H1 (cell line): ENCODE data around the gene RAB26. TPM values are rescaled to one million over a fixed set of nuclear protein-coding genes. Genes with fewer than 3 reads are reported as not detected.
A peak's percentile ranks its signal among the peaks of the same experiment; 100 is the strongest.
"Not testable (repeated sequence)": the region's sequence is repeated elsewhere in the genome, so short reads cannot be mapped to it uniquely, and the experiment has no call there.

ENCODE experiments used
- CTCF ChIA-PET: fragments of 300-600 bp; sonication (Branson Sonifier 250); formaldehyde crosslinking; loops from one replicate; lab custom pipeline; 2021; ENCODE audit not compliant: partially characterized antibody; lab: Charles Lee
- POLR2A ChIA-PET: fragments of 300-600 bp; sonication (Branson Sonifier 250); formaldehyde crosslinking; loops from one replicate; lab custom pipeline; 2021; ENCODE audit warnings: inconsistent platforms; ENCODE audit not compliant: partially characterized antibody; lab: Charles Lee
- DNase-seq, 2 experiments: peaks; one replicate each; pipeline versions ENCODE4 v3.0.0 to v3.0.0-alpha.2; 2010 to 2022; ENCODE audit warnings: low spot score in 2 of 2, low read depth in 1 of 2, mixed read lengths in 1 of 2
- FAIRE-seq: peaks from 2 replicates; lab custom pipeline; 2011; peaks lifted over from hg19 to GRCh38; lab: Jason Lieb, UNC
- H2AFZ ChIP-seq: 2 replicates; pipeline ENCODE4 v1.8.1; 2012; ENCODE audit warnings: low read length, inconsistent platforms
- H2AK5ac ChIP-seq: 2 replicates; pipeline ENCODE4 v1.6.1; 2013; ENCODE audit warnings: low read depth, low read length
- H2BK120ac ChIP-seq: replicated peaks from 2 replicates; pipeline ENCODE3; 2013; ENCODE audit warnings: low read depth, low read length, inconsistent platforms
- H2BK12ac ChIP-seq: 2 replicates; pipeline ENCODE4 v1.6.1; 2013; ENCODE audit warnings: low read depth, low read length
- H2BK15ac ChIP-seq: 2 replicates; pipeline ENCODE4 v1.6.1; 2013; ENCODE audit warnings: low read length
- H2BK20ac ChIP-seq: 2 replicates; pipeline ENCODE4 v1.6.1; 2013; ENCODE audit warnings: low read length
- H2BK5ac ChIP-seq: 2 replicates; pipeline ENCODE4 v1.6.1; 2013; ENCODE audit warnings: low read depth, low read length
- H3K14ac ChIP-seq: 2 replicates; pipeline ENCODE4 v1.6.1; 2013; ENCODE audit warnings: inconsistent platforms; ENCODE audit not compliant: insufficient read length
- H3K18ac ChIP-seq: 2 replicates; pipeline ENCODE4 v1.6.1; 2013; ENCODE audit warnings: low read length; ENCODE audit errors: extremely low read depth
- H3K23ac ChIP-seq: 2 replicates; pipeline ENCODE4 v1.6.1; 2013; ENCODE audit warnings: inconsistent platforms; ENCODE audit not compliant: insufficient read length
- H3K23me2 ChIP-seq: 2 replicates; pipeline ENCODE4 v1.6.1; 2013; ENCODE audit warnings: low read depth, low read length
- H3K27ac ChIP-seq: 2 replicates; pipeline ENCODE4 v1.6.1; 2011; ENCODE audit warnings: low read depth, low read length, inconsistent platforms
- H3K27me3 ChIP-seq, 4 experiments: replicated peaks in 1 of 4; 1 replicate in 1 of 4; 2 replicates in 3 of 4; pipeline versions ENCODE4 v1.6.1 to v1.8.1; 2011 to 2013; ENCODE audit warnings: low read length in 3 of 4, mild to moderate bottlenecking in 3 of 4, inconsistent platforms in 2 of 4, mixed read lengths in 2 of 4, moderate library complexity in 1 of 4; ENCODE audit not compliant: control insufficient read depth in 3 of 4, insufficient read depth in 3 of 4; ENCODE audit errors: extremely low read depth in 1 of 4
- H3K36me3 ChIP-seq, 4 experiments: 2 replicates each; pipeline versions ENCODE4 v1.6.1 to v1.8.1; 2011 to 2013; ENCODE audit warnings: mild to moderate bottlenecking in 4 of 4, low read length in 3 of 4, moderate library complexity in 2 of 4, control low read depth in 1 of 4, inconsistent platforms in 1 of 4; ENCODE audit not compliant: insufficient read depth in 4 of 4, control insufficient read depth in 2 of 4
- H3K4ac ChIP-seq: replicated peaks from 2 replicates; pipeline ENCODE3; 2013; ENCODE audit warnings: low read length, low read depth, mixed read lengths, inconsistent platforms; ENCODE audit not compliant: insufficient read length
- H3K4me1 ChIP-seq, 4 experiments: replicated peaks in 1 of 4; 1 replicate in 1 of 4; 2 replicates in 3 of 4; pipeline versions ENCODE4 v1.6.1 to v1.8.1; 2011 to 2013; ENCODE audit warnings: low read length in 3 of 4, inconsistent platforms in 2 of 4, mixed read lengths in 1 of 4; ENCODE audit not compliant: insufficient read depth in 4 of 4, control insufficient read depth in 3 of 4
- H3K4me2 ChIP-seq, 2 experiments: 2 replicates each; pipeline versions ENCODE4 v1.6.1 to v1.8.1; 2011 to 2013; ENCODE audit warnings: low read depth in 2 of 2, low read length in 2 of 2, control low read depth in 1 of 2, inconsistent platforms in 1 of 2, mild to moderate bottlenecking in 1 of 2; ENCODE audit not compliant: insufficient read depth in 1 of 2
- H3K4me3 ChIP-seq, 4 experiments: fragments of 200-600, 300-600 bp in 1 of 4; sonication (generic), shearing (Covaris generic), sonication (Bioruptor Twin) in 1 of 4; 2 replicates each; pipeline versions ENCODE4 v1.5.1 to v1.8.1; 2011 to 2016; ENCODE audit warnings: low read length in 4 of 4, low read depth in 3 of 4, control low read depth in 2 of 4, inconsistent platforms in 2 of 4, mild to moderate bottlenecking in 2 of 4, mixed read lengths in 1 of 4, moderate library complexity in 1 of 4; ENCODE audit not compliant: insufficient read depth in 2 of 4; ENCODE audit errors: extremely low read depth in 1 of 4
- H3K56ac ChIP-seq: replicated peaks from 2 replicates; pipeline ENCODE3; 2013; ENCODE audit warnings: low read depth, mild to moderate bottlenecking, mixed read lengths, low read length, inconsistent platforms; ENCODE audit not compliant: insufficient read length
- H3K79me1 ChIP-seq: 2 replicates; pipeline ENCODE4 v1.6.1; 2013; ENCODE audit warnings: low read depth, low read length, control low read depth
- H3K79me2 ChIP-seq, 2 experiments: 2 replicates each; pipeline versions ENCODE4 v1.6.1 to v1.8.1; 2012 to 2013; ENCODE audit warnings: low read length in 2 of 2, mild to moderate bottlenecking in 2 of 2, inconsistent platforms in 1 of 2; ENCODE audit not compliant: insufficient read depth in 2 of 2, control insufficient read depth in 1 of 2
- H3K9ac ChIP-seq, 4 experiments: replicated peaks in 1 of 4; 1 replicate in 1 of 4; 2 replicates in 3 of 4; pipeline versions ENCODE4 v1.6.1 to v1.8.1; 2011 to 2013; ENCODE audit warnings: low read depth in 3 of 4, low read length in 3 of 4, control low read depth in 2 of 4, mild to moderate bottlenecking in 2 of 4, moderate library complexity in 2 of 4, inconsistent platforms in 1 of 4; ENCODE audit errors: extremely low read depth in 1 of 4
- H3K9me3 ChIP-seq, 2 experiments: 2 replicates each; pipeline versions ENCODE4 v1.6.1 to v1.8.1; 2012 to 2013; ENCODE audit warnings: mild to moderate bottlenecking in 2 of 2, moderate library complexity in 2 of 2, control low read depth in 1 of 2, inconsistent platforms in 1 of 2, low read depth in 1 of 2, low read length in 1 of 2, mixed read lengths in 1 of 2; ENCODE audit not compliant: insufficient read depth in 2 of 2
- H4K20me1 ChIP-seq, 2 experiments: replicated peaks in 1 of 2; 2 replicates each; pipeline versions ENCODE3 to v1.8.1; 2011 to 2013; ENCODE audit warnings: inconsistent platforms in 2 of 2, low read length in 2 of 2, mild to moderate bottlenecking in 1 of 2; ENCODE audit not compliant: insufficient read depth in 2 of 2, control insufficient read depth in 1 of 2
- H4K5ac ChIP-seq: 2 replicates; pipeline ENCODE4 v1.6.1; 2013; ENCODE audit warnings: low read length, low read depth, mixed read lengths, inconsistent platforms; ENCODE audit not compliant: insufficient read length
- H4K8ac ChIP-seq: 2 replicates; pipeline ENCODE4 v1.8.0; 2013; ENCODE audit warnings: mild to moderate bottlenecking, moderate library complexity, low read length, inconsistent platforms; ENCODE audit not compliant: insufficient read depth; ENCODE audit errors: extremely low read depth
- H4K91ac ChIP-seq: replicated peaks from 2 replicates; pipeline ENCODE3; 2013; ENCODE audit warnings: low read length, mixed read lengths, inconsistent platforms; ENCODE audit not compliant: insufficient read length
- CTCF ChIP-seq, 3 experiments: IDR thresholded peaks; 1 replicate in 2 of 3; 2 replicates in 1 of 3; pipeline versions ENCODE4 v1.5.1 to v1.6.1; 2011; ENCODE audit warnings: low read length in 3 of 3, mild to moderate bottlenecking in 3 of 3, inconsistent platforms in 2 of 3, low read depth in 1 of 3, moderate library complexity in 1 of 3; ENCODE audit not compliant: insufficient read depth in 1 of 3; ENCODE audit errors: control extremely low read depth in 1 of 3
- RAD21 ChIP-seq, 2 experiments: IDR thresholded peaks in 1 of 2; conservative IDR thresholded peaks in 1 of 2; 2 replicates each; pipeline ENCODE4 v1.6.1; 2011; ENCODE audit warnings: low read depth in 2 of 2, low read length in 2 of 2, improper control_type of control experiment in 1 of 2, inconsistent platforms in 1 of 2, mild to moderate bottlenecking in 1 of 2, moderate library complexity in 1 of 2
- WGBS, 2 experiments: shearing (Covaris generic) in 1 of 2; methylation state at CpG; one replicate each; pipeline versions ENCODE4 v1.1.6 to v1.1.7; 2013 to 2015; ENCODE audit warnings: low lambda C conversion rate in 2 of 2, mixed read lengths in 2 of 2, inconsistent platforms in 1 of 2, low coverage in 1 of 2, missing lambda C conversion rate in 1 of 2; ENCODE audit not compliant: insufficient replicate concordance in 2 of 2, insufficient coverage in 1 of 2, insufficient read length in 1 of 2; ENCODE audit errors: extremely low coverage in 1 of 2, missing lambda C conversion rate in 1 of 2; 5-methylcytosine and 5-hydroxymethylcytosine counted together
- polyA plus RNA-seq, 7 experiments: library from polyadenylated mRNA; depleted of rRNA in 3 of 7; stranded (reverse) in 5 of 7; unstranded in 2 of 7; fragments of >200 nt in 5 of 7; fragments of 200-250 nt in 2 of 7; gene quantifications; 1 replicate in 5 of 7; 2 replicates in 1 of 7; 4 replicates in 1 of 7; pipeline versions ENCODE4 v1.2.1 to v1.2.3, GENCODE V29; 2011 to 2013; ENCODE audit warnings: missing spikeins in 2 of 7, mixed read lengths in 2 of 7
- total RNA-seq: library from RNA; stranded (reverse); fragmentation: NEBNext Ultra II Directional; extraction: Animal tissue kit (Norgen Biotek cat#: 25700); gene quantifications from 2 replicates; pipeline ENCODE4 v1.2.1, GENCODE V29; 2021

Gene RAB26
- total and polyA plus RNA-seq, 2 of the 8 experiments (the other 6 are each of a cell fraction or from before 2014, with no cell fraction given): 4.3 to 5.4 TPM

- not testable (repeated sequence) for H3K27me3 ChIP-seq, H3K23me2 ChIP-seq, FAIRE-seq, H2AK5ac ChIP-seq, H3K4me2 ChIP-seq, H3K9ac ChIP-seq, H2BK20ac ChIP-seq, H4K91ac ChIP-seq, H2BK15ac ChIP-seq, H3K4ac ChIP-seq, H2BK12ac ChIP-seq, H2BK5ac ChIP-seq, H3K79me1 ChIP-seq, DNase-seq, H3K36me3 ChIP-seq, H3K23ac ChIP-seq, H2AFZ ChIP-seq, H3K4me3 ChIP-seq, H3K18ac ChIP-seq, H4K20me1 ChIP-seq, H3K27ac ChIP-seq, H4K8ac ChIP-seq, H3K9me3 ChIP-seq, H4K5ac ChIP-seq, H2BK120ac ChIP-seq, H3K56ac ChIP-seq, H3K14ac ChIP-seq
- ChIA-PET CTCF (interaction anchor here (0.6 to 2.6 kb wide), 9 partner anchors 19 to 394 kb away, joined by 3 to 20 read pairs (median 4); no protein-coding TSS in a partner anchor), POLR2A (interaction anchor here (2.4 kb wide), 1 partner anchor 34 kb away, joined by 7 read pairs; the partner anchor contains the start of gene TRAF7)
- H3K79me2 ChIP-seq: peaks cover 0 to 18% of the 10 kb centered on the region in 2 experiments; a peak in 3 of 4 replicates
- TF ChIP-seq RAD21 (IDR thresholded peaks at IDR 0.05 in 1 of 2, conservative IDR thresholded peaks at IDR 0.05 in 1 of 2; ENCODE audit: low read depth in 2 of 2, low read length in 2 of 2): peak; percentile 18 to 33; a peak in 3 of 4 replicates
- peak in 2 of 3 experiments; percentile 3 to 10; a peak in 2 of 4 replicates for TF ChIP-seq CTCF (IDR thresholded peaks at IDR 0.05; ENCODE audit: control extremely low read depth in 1 of 3, insufficient read depth in 1 of 3, low read depth in 1 of 3, low read length in 3 of 3)
- H3K4me1 ChIP-seq: peaks cover 0 to 22% (median 8%) of the 10 kb centered on the region in 4 experiments; a peak in 5 of 7 replicates
- 70% methylated on average over 4 of the region's 9 CpGs; no CpG with 5 or more reads in 1 of the 2 experiments for WGBS, 2 experiments
Observed at GRCh38 chr16:2121325-2121724, 27.1 kb upstream of the RAB26 start.
